Germinal center (tissue), 1 donor: ENCODE data around the gene ANKRD53.

Source experiments
- DNase-seq: peaks from one replicate; pipeline ENCODE4 v3.0.0; 2012; ENCODE audit warnings: mixed read lengths, low spot score

ANKRD53 gene

GRCh38 chr2:70966681-70967080, 11.7 kb upstream of the ANKRD53 start:
- DNase-seq, result no peak

- DNase-seq, result no peak
These were observed 11.2 kb upstream of the ANKRD53 start for GRCh38 chr2:70967189-70967588.

- DNase-seq, result no peak
These were observed 3.8 kb upstream of the ANKRD53 start for GRCh38 chr2:70974592-70974991.

DNA sequence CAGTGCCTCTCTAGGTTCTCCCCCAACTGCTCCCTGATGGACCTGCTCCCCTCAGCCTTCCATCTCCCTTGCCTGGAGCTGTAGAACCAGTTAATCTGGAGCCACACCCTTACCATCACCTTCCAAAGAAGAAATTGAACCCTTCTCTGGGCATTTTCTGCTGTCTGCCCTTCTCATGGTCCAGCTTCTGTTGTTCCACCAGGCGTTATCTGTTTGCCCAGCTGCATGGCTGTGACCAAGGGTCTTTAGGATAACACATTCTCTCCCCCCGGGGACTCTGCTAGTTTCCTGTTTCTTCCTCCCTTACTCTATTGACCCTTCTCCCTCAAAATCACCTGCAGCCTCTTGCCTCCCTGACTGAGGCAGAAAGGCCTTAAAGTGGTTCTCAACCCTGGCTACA, 3.2 kb upstream of the ANKRD53 start:
- DNase-seq, result no peak

- no peak for DNase-seq
These were observed 725 bp upstream of the ANKRD53 start for GRCh38 chr2:70977605-70978205.

GRCh38 chr2:70979180-70979488, 704 bp downstream of the ANKRD53 start:
- no peak for DNase-seq

GRCh38 chr2:70979626-70980025, 1.2 kb downstream of the ANKRD53 start:
- DNase-seq, result no peak

GRCh38 chr2:70981421-70981820, 3.0 kb downstream of the ANKRD53 start:
- DNase-seq, result no peak

DNA sequence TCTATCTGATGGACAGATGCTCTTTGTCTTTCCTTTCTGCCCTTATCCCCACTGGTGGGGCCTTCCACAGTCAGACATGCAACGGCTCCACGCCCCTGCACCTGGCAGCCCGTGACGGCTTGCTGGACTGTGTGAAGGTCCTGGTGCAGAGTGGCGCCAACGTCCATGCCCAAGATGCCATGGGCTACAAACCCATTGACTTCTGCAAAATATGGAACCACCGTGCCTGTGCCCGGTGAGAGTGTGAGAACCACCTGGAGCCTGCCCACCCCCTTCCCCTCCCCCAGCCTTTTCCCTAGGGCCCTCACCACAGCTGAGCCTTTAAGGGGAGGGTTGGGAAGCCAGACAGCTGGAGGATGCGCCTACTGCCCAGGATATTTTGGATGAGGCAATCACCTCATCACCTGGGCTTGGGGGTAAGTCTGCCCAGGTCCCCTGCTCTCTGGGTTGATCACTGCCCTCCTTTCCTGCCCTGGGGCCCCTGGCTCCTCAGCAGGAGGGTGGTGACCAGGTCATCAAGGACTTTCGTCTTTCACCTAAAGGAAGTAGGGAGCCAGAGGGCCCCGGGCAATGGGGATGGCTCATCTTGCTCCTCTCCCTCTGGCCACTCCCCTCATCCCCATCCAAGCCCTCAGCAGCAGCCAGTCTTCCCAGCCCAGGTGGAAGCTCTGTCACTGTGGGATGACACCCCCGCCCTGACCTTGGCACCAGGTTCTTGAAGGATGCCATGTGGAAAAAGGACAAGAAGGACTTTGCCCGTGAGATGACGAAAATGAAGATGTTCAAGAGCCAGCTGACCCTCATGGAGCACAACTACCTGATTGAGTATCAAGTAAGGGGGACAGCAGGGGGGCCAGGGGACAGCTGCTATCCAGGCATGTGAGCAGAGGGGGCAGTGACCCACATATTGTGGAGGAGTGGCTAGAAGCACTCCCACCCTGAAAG, 3.7 kb downstream of the ANKRD53 start:
- no peak for DNase-seq

DNA sequence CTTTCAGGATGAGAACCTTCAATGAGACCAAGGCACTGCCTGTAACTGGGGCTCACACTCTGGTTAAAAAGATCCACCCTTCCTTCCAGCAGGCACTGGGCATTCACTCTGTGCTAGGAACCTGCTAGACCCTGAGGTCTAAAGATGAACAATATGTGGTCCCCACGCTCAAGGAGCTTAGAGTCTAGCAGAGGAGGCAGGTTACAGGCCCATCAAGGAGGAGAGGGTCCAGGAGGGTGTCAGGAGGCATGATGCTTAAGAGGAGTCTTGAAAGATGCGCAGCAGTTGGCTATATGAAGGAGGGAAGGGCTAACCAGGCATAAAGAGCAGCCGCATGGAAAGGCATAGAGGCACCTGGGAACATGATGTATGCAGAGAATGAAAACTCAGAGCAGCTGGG, 4.5 kb downstream of the ANKRD53 start:
- no peak for DNase-seq

- DNase-seq, result no peak
These were observed 5.2 kb downstream of the ANKRD53 start for GRCh38 chr2:70983506-70984227.

GRCh38 chr2:70984228-70984575, 5.8 kb downstream of the ANKRD53 start:
- DNase-seq, result no peak

GRCh38 chr2:70984576-70985282, 6.3 kb downstream of the ANKRD53 start:
- DNase-seq, result peak; percentile 89

DNA sequence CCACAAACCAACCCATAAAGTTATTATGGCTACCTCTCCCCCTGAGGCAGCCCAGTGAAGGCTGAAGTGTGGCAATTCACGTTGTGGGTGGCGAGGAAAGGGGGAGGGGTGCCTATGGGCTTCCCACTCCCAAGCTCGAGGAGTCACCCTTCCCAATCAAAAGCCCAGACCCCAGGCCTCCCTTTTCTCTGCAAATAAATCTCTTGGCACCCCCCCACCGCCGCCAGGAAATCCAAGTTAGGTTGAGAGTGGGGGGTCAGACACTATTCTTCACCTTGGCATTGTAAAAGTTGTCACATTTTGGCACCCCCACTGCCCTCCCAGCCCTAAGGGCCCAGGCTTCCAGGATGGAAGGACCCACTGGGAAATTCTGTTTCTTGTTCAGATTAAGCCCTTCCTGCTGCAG, 6.9 kb downstream of the ANKRD53 start:
- DNase-seq, result no peak

DNA sequence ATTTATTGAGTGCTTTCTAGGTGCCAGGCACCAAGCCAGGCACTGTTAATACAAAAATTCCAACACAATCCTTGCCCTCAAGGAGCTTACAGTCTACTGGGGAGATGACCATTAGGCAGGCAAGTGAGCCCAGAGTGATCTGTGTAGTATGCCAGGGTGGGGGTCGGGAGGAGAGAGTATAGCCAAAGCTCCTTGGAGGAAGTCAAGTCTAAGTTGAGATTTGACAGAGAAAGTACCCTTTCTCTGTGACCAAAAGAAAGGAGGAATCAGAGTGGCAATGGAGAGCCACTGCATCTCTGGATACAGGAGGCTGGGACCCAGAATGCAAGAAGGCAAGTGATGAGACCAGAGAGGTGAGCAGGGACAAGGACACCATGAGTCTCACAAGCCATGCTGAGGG, 7.5 kb downstream of the ANKRD53 start:
- no peak for DNase-seq

DNA sequence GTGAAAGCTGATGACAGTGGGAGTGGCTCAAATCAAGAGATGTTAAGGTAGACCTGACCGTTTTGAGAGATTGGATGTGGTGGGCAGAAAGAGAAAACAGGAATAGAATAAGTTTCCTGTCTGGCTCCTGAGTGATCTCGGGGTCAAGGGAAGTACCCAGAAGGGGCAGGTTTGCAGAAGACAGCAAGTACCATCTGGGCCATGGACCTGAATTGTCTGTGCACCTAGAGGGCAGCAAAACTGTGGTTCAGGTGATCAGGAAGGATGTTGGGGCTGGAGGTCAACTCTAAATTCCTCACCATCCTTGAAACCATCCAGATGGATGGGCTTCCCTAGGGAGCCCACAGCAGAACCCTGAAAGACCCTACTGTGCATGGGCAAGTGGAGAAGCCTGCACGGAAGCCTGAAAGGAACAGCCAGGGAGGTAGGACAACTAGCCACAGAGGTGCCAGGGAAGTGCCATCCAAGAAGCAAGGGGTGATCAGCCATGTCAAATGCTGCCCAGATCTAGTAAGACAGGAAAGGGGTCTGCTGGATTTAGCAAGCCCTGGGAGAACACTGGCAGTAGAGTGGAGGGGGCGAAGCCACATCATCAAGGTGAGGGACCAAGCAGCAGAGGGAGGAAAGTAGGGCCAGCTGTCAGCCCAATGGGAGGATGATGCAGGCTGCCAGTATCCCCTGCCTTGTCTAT, 8.2 kb downstream of the ANKRD53 start:
- no peak for DNase-seq

GRCh38 chr2:70987386-70987785, 9.0 kb downstream of the ANKRD53 start:
- no peak for DNase-seq

GRCh38 chr2:70988151-70988550, 9.7 kb downstream of the ANKRD53 start:
- no peak for DNase-seq

DNA sequence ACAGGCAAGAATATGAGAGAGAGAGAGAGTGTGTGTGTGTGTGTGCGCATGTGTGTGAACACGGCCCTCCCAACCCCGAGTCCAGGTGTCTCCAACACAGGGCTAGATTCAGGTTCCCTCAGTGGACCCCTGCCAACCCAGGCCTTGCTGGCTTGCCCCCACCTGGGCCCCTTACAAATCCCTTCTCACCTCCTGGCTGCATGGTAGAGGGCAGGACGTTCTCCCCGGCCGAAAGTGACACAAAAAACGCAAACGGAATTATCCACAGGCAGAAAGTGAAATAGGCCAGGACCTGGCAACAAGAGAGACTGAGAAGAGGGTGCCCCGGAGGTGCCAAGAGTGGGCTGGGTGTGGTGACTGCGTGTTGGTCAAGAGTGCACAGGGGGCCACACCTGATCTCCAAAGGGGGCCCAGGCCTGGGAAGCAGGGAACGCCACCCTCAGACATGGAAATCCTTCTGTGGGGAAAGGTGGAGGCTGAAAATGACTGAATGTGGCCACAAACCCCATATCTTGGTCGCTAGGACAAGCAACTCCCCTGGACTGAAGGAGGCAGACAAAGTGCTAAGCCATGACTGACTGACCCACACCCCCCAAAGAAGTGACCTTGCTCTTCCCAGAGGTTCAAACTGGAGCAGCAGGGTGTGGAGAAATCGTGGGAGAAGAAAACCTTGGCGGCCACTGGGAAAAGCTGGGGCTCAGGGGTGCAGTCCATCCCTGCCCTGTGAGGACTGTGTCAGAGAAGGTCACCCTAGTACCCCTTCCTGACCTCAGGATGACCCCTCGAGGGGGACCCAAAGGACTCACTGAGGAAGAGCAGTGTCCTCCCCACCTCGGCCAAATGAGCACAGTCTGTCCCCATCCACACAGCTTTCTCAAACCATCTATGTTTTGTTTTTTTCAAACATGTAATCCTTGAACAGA, 10.6 kb downstream of the ANKRD53 start:
- DNase-seq, result no peak

GRCh38 chr2:70990216-70990615, 11.8 kb downstream of the ANKRD53 start:
- no peak for DNase-seq

GRCh38 chr2:70991142-70991541, 12.7 kb downstream of the ANKRD53 start:
- DNase-seq, result no peak
